Stimulated activated CD4-positive, alpha-beta T cell treated with anti-CD3 and anti-CD28 coated beads, Interleukin-2, amount 100 ng/mL, for 4 hours (primary cell): ENCODE data around the gene ANKS1B.
"Not testable (repeated sequence)": the region's sequence is repeated elsewhere in the genome, so short reads cannot be mapped to it uniquely, and the experiment has no call there.

Source experiments
- DNase-seq: peaks from one replicate; pipeline ENCODE4 v3.0.0-alpha.2; 2020; ENCODE audit warnings: low read depth

ANKS1B gene

DNA sequence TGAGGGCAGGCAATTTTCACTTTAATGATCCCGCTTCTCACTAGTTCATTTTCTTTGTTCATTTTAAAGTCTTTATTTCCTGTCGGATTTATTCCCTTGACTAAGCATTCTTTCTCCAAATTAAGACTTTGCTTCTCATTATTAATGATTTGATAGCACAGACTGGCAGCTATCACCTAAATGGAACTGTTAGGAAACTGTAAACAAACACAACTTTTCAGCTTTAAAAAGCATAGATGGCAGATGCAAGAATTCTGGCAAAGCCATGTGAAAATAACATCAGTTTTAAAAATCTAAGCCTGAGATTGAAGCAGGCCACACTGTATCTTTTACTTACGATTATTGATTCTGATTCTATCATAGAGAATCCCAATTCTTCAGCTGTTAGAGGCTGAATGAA, 225.7 kb downstream of the ANKS1B start:
- no peak for DNase-seq

DNA sequence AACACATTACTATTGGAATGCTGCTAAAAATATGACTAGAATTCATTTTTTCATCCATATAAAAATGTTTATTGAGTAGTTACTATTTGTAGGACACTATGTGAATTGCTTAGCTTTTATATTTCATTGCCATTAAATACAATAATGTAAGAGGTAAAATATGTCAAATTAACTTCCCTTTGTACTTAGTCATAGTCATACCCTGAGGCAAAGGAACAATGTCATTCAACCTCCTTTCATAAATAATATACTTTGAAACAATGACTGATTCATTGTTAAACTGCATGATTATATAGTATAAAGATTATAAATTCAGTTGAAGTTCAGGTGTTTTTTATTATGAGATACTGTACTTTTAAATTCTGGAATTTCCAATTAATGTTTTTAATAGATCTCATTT, 232.0 kb downstream of the ANKS1B start:
- DNase-seq, result no peak

DNA sequence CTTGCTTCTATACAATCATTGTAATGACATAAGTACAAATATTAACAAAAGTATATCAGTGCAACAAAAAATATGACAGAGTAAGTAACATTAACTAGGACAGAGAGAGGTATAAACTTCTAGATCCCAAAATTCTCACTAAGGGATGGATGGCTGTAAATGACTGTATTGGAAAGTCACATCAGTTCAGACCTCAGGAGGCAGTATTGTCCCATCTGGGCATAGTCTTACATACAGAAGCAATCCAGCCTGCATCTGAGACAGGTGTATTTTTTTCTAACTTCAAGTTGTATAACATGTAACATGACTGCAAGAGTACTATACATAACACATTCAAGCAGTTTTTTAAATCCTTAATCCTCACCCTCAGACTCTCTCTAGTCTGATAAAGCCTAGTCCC, 238.2 kb downstream of the ANKS1B start:
- no peak for DNase-seq

DNA sequence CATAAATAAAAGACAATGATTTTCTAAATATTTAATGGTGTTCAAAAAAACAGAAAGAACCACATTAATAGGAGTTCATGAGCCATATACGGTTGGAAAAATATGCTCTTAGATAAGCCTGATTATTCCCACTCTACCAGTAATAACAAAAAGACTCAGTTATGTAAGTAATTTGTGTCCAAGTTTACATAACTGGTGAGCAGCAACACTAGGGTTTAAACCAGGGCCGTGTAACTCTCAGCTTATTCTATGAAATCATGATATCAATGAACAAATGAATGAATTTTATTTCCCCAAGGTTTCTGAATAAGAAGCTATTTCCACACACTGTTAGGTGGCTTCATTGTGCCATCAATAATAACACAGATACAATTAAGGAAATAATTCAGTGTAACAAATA, 238.8 kb downstream of the ANKS1B start:
- DNase-seq, result no peak

DNA sequence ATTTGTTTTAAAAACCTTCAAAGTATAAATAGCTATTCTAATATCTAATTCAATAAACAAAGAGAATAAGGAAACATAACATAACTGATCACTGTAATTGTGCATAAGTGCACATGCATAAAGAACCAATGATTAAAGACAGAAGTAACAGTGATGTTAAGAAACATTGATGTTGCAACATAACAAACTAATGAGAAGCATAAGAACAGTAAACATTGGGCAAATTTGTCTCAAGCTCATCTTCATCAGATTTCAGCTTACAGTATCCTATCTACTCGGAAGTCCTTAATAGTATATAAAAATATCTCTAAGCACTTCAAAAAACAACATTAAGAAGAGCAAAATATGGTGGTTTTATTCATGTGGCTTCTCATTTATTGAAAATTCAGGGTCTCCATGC, 239.6 kb downstream of the ANKS1B start:
- DNase-seq, result no peak

DNA sequence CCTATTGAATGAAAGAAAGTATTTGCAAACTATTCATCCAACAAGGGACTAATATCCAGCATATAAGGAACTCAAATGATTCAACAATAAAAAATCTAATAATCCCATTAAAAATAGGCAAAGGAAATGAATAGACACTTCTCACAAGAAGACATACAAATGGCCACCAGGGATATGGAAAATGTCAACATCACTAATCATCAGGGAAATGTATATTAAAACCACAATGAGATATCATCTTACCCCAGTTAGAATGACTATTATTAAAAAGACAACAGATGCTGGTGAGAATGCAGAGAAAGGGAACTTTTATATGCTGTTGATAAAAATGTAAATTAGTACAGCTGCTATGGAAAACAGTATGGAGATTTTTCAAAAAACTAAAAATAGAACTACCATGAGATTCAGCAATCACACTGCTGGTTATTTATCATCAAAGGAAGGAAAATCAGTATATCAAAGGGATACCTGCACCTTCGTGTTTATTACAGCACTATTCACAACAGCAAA, 247.9 kb downstream of the ANKS1B start:
- DNase-seq, result no peak

DNA sequence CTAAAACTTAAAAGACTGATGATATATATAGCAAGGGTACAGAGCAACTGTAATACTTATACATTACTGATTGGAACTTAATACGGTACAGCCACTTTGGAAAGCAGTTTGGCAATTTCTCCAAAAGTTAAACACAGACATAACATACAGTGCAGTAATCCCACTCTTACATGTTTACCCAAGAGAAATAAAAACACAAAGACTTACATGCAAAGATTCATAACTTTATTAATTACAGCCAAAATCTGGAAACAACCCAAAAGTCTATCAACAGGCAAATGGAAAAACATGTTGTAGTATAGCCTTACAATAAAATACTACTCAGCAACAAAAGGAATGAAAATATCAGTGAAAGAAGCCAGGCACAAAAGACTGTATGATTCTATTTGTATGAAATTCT, 252.6 kb downstream of the ANKS1B start:
- DNase-seq, result no peak

DNA sequence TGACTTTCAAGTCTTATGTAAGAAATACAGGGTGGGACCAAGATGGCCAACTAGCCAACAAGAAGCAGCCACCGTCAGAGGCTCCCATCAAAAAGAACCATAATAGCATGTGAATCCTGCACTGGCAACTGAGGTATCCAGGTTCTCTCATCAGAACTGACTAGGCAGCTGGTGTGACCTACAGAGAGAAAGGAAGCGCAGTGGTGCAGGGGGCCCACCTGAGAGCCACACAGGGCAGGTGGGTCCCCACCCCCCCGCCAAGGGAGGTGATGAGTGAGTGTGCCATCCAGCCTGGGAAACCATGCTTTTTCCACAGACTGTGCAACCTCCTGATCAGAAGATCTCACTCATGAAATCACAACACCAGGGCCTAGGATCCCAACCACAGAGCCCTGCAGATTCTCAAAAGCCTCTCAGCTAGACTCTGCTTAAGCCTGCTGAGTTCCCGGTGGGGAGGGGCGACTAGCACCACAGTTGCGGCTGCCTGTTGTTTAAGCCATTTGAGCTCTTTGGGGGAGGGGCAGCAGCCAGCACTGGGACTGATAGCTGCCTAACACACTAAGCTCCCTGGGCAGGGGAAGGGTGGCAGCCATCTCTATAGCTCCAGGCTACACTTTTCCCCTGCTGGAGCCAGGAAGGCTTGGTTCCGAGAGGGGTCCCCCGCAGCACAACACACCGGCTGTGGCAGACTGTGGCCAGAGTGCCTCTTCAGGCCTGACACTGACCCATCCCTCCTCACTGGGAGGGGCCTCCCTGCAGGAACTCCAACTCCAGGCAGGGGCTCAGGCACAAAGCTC, 261.8 kb downstream of the ANKS1B start:
- DNase-seq, result no peak

DNA sequence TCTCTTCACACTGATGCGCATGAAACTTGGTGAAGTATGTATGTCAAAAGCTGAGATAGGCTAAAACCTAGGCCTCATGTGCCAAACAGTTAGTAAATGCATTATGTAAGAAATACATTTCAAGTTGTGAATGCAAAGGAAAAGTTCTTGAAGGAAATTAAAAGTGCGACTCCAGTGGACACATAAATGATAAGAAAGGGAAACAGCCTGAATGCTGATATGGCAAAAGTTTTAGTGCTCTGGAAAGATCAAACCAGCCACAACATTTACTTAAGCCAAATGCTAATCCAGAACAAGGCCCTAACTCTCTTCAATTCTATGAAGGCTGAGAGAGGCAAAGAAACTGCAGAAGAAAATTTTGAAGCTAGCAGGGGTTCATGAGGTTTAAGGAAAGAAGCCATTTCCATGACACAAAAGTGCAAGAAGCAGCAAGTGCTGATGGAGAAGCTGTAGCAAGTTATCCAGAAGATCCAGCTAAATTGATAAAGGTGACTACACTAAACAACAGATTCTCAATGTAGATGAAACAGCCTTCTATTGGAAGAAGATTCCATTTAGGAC, 262.9 kb downstream of the ANKS1B start:
- DNase-seq, result no peak

DNA sequence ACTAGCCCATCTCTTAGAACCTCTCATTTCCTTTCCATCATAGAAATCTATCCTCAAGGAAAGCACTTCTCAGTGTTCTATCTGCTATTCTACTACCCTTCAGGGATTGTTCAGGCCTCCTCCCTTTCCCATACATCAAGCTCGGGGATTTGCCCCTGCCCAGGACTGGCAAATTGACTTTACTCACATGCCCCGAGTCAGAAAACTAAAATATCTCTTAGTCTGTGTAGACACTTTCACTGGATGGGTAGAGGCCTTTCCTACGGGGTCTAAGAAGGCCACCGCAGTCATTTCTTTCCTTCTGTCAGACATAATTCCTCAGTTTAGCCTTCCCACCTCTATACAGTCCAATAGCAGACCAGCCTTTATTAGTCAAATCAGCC, 264.7 kb downstream of the ANKS1B start:
- not testable (repeated sequence) for DNase-seq

DNA sequence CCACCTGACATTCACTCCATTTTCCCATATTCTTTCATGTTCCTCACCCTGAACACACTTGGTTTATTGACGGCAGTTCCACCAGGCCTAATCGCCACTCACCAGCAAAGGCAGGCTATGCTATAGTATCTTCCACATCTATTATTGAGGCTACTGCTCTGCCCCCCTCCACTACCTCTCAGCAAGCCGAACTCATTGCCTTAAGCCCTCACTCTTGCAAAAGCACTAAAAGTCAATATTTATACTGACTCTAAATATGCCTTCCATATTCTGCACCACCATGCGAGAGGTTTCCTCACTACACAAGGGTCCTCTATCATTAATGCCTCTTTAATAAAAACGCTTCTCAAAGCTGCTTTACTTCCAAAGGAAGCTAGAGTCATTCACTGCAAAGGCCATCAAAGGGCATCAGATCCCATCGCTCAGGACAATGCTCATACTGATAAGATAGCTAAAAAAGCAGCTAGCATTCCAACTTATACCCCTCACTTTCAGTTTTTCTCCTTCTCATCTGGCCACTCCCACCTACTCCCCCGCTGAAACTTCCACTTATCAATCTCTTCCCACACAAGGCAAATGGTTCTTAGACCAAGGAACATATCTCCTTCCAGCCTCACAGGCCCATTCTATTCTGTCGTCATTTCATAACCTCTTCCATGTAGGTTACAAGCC, 265.2 kb downstream of the ANKS1B start:
- DNase-seq, result not testable (repeated sequence)

DNA sequence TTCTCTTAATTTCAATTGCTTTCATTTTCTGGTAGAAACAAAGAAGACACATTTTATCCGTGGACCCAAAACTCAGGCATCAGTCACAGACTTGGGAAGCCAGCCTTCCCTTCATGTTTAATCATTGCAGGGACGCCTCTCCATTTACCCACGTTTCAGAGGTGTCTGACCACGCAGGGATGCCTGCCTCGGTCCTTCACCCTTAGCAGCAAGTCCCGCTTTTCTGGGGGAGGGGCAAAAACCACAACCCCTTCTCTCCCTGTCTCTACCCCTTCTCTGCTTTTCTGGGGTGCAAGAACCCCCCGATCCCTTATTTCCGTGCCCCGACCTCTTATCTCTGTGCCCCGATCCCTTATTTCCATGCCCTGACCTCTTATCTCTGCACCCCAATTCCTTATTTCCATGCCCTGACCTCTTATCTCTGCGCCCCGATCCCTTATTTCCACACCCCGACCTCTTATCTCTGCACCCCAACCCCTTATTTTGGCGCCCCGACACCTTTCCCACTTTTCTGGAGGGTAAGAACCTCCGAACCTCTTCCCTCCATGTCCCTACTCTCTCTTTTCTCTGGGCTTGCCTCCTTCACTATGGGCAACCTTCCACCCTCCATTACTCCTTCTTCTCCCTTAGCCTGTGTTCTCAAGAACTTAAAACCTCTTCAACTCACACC, 268.8 kb downstream of the ANKS1B start:
- not testable (repeated sequence) for DNase-seq

DNA sequence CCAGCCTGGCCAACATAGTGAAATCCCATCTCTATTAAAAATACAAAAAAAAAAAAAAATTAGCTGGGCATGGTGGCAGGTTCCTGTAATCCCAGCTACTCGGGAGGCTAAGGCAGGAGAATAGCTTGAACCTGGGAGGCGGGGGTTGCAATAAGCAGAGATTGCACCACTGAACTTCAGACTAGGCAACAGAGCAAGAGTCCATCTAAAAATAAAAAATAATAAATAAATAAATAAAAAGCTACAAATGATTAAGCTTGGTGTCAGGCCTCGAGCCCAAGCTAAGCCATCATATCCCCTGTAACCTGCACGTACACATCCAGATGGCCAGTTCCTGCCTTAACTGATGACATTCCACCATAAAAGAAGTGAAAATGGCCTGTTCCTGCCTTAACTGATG, 269.8 kb downstream of the ANKS1B start:
- DNase-seq, result not testable (repeated sequence)

DNA sequence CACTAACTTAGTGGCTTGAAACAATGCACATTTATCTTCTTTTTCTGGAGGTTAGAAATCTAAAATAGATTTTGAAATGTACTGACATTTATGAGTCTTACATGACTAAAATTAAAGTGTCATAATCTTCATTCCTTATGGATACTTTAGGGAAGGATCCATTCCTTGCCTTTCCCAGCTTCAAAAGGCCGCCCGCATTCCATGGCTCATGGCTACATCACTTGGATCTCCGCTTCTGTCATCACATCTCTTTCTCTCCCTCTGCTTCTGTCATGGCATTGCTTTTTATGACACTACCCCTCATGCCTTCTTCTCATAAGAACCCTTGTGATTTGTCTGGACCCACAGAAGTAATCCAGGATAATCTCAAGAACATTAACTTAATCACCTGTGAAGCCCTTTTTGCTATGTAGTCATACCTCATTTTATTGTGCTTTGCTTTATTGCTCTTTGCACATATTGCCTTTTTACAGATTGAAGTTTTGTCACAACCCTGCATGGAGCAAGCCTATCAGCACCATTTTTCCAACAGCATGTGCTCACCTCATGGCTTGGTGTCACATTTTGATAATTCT, 270.7 kb downstream of the ANKS1B start:
- no peak for DNase-seq

DNA sequence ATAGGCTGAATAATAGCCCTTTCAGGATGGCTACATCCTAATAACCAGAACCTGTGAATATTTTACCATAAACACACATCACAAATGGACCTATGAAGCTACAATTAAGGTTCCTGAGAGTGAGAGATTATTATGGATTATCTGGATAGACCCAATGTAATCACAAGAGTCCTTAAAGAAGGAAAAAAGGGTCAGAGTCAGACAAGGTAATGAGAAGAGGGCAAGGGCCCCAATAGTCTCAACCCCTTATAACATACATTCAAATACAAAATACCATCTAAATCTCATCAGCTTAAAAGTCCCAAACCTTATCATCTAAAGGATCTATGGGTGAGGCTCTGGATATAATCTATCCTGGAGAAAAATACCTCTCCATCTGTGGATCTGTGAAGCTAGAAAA, 272.5 kb downstream of the ANKS1B start:
- no peak for DNase-seq

DNA sequence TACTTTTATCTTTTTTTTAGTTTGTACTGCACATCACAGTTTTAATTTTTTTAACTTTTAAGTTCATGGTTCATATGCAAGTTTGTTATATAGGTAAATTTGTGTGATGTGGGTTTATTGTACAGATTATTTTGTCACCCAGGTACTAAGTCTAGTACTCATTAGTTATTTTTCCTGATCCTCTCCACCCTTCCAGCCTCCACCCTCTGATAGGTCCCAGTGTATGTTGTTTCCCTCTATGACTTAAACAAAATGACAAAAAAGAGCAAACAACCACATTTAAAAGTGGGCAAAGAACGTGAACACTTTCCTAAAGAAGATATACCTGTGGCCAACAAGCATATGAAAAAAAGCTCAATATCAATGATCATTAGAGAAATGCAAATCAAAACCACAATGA, 273.5 kb downstream of the ANKS1B start:
- no peak for DNase-seq

DNA sequence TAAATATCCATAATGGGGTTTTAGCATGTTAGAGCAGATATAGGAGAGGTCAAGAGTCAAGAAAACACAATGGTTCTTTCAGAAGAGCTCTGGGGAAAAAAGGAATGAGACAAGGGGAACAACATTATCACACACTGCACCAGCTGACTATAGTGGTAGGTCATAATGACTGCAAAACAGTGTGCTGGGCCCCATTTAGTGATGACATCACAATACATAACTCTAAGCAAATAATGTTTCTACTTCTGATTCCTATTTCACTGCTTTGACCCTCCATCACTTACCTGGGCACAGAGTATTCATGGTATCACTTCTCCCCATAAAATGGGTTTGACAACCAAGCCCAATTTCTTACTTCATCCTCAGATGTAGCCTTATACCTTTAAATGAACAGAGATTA, 275.1 kb downstream of the ANKS1B start:
- no peak for DNase-seq

DNA sequence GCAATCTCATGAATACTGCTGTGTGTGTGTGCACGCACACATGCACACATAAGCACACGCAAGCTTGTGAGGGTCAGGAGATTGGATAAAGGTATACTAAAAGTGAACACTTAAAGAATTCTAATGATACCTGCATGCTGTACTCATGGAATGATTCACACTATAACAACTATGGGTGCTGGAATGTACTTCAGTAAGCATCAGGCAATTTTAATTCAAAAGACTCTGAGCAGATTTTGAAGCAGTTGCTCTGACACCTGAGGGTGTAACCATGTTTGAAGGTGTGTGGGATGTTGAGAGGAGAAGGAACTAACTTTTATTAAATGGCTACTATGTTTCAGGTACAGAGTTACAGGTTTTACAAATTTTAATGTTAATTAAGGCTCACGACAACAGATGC, 275.6 kb downstream of the ANKS1B start:
- no peak for DNase-seq

DNA sequence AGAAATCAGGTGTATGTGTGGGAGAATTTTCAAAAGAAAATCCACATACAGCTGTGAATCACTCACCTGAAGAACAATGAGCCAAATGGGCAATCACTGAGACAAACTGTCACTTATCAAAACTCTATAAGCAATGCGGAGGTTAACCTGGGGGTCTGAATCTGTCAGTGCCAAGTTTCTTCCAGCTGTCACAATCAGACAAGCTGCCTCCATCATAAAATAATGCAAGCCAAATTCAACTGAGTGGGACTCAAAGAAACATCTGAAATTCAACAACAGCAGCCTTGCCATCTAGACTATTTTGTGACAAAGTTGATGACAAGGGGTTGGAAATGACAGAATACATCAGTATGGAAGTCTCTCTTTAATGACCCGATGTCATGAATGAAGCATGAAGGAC, 276.9 kb downstream of the ANKS1B start:
- no peak for DNase-seq

DNA sequence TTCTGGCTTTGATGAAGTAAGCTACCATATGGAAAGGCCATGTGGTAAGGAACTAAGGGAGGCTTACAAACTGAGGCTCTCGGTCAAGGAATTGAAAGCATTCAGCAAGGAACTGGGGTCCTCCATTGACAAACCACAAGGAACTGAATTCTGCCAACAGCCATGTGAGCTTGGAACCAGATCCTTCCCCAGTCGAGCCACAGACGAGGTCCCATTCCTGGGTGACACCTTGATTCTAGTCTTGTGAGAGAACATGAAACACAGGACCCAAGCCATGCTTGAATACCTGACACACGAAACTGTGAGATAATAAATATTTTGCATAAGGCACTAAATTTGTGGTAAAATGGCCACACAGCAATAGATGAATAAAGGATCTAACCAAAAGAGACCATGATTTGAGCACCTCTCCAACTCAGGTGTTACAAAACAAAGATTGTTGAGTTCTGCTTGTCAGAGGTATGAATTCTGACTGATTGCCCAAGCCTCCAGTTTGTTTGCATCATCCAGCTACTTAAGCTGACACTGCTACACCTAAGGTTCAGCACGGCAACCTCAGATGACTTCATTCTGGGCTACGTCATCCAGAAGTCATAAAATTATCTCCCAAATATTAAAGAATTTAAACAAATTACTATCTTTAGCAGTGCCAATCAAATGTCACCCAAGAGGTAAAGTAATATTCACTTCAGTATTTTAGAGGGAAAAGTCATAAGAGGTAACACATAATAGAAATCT, 277.8 kb downstream of the ANKS1B start:
- no peak for DNase-seq

DNA sequence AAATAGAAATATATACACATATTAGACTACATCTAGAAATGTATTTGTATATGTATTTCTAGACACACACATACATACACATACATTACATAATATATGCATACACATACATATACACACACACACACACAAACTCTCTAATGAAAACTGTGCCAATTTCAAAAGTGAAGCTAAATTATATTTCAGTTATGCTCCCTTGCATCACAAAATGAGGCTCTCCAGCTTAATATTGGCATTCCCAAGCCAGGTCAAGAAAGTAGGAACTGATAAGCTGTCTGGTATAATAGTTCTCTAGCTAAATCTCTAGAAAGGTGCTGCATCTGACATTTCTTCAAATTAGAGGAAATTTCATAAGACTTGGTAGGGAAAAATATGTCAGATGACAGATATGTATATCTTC, 280.3 kb downstream of the ANKS1B start:
- no peak for DNase-seq

DNA sequence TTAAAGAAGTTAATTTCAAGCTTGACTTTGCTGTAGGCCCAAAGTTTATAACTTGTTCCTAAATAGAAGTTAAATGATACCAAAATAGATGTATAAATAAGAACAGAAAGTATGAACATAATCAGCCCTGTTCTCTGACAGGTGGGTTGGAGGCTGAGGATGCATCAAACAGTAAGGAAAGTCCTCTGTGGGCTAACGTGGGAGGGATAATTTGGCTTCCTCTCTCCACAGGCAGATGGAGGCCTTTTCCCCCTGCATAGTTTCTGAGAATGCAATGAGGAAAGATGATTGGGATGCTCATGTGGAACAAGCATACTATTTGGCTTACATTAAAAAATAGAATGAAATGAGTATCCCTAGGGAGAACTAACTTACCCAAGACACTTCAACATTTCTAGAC, 280.7 kb downstream of the ANKS1B start:
- no peak for DNase-seq
